ENCODE measurements around the gene CTU2.

CTU2 gene

DNA sequence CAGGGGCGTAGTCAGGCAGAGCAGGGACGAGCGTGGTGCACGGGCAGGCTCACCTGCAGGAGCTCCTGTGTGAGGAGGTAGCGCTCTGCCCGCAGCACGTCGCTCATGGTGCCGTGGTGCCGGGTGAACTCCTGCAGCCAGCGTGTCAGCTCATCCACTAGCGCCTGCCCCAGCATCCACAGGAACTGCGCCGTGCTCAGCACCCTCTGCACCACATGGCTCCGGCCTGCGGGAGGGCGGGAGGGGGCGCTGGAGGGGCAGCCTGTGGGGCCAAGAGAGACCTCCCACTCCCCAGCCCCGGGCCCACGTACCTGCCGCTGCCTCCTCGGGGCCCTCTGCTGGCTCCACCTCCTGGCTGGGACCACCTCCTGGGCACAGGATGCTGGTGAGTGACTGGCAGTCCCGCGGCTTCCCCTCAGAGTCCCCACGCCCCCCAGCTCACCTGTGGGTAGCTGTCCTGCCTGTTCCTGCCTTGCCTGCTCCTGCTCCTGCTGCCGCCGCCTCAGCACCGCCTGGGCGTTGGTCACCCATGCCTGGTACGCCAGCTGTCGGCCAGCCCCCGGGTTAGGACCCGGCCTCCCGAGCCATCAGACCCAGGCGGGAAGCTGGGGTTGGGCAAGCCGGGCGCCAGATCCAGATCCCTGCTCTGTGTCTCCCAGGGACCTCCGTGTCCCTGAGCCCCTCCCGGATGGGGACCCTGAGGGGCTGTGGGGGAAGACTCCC, 16.6 kb downstream of the CTU2 start:
- TF ChIP-seq, protein P1, sequence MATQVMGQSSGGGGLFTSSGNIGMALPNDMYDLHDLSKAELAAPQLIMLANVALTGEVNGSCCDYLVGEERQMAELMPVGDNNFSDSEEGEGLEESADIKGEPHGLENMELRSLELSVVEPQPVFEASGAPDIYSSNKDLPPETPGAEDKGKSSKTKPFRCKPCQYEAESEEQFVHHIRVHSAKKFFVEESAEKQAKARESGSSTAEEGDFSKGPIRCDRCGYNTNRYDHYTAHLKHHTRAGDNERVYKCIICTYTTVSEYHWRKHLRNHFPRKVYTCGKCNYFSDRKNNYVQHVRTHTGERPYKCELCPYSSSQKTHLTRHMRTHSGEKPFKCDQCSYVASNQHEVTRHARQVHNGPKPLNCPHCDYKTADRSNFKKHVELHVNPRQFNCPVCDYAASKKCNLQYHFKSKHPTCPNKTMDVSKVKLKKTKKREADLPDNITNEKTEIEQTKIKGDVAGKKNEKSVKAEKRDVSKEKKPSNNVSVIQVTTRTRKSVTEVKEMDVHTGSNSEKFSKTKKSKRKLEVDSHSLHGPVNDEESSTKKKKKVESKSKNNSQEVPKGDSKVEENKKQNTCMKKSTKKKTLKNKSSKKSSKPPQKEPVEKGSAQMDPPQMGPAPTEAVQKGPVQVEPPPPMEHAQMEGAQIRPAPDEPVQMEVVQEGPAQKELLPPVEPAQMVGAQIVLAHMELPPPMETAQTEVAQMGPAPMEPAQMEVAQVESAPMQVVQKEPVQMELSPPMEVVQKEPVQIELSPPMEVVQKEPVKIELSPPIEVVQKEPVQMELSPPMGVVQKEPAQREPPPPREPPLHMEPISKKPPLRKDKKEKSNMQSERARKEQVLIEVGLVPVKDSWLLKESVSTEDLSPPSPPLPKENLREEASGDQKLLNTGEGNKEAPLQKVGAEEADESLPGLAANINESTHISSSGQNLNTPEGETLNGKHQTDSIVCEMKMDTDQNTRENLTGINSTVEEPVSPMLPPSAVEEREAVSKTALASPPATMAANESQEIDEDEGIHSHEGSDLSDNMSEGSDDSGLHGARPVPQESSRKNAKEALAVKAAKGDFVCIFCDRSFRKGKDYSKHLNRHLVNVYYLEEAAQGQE (IDR thresholded peaks at IDR 0.05; ENCODE audit: insufficient replicate concordance, low read depth): no peak
- TF ChIP-seq, protein P2, sequence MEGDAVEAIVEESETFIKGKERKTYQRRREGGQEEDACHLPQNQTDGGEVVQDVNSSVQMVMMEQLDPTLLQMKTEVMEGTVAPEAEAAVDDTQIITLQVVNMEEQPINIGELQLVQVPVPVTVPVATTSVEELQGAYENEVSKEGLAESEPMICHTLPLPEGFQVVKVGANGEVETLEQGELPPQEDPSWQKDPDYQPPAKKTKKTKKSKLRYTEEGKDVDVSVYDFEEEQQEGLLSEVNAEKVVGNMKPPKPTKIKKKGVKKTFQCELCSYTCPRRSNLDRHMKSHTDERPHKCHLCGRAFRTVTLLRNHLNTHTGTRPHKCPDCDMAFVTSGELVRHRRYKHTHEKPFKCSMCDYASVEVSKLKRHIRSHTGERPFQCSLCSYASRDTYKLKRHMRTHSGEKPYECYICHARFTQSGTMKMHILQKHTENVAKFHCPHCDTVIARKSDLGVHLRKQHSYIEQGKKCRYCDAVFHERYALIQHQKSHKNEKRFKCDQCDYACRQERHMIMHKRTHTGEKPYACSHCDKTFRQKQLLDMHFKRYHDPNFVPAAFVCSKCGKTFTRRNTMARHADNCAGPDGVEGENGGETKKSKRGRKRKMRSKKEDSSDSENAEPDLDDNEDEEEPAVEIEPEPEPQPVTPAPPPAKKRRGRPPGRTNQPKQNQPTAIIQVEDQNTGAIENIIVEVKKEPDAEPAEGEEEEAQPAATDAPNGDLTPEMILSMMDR (IDR thresholded peaks at IDR 0.05; ENCODE audit: insufficient read depth, low read length): no peak
- TF ChIP-seq GABPA (IDR thresholded peaks at IDR 0.05; ENCODE audit: low read depth) (no peak), POLR2AphosphoS5 (IDR thresholded peaks at IDR 0.05; ENCODE audit: low read depth) (no peak), SPI1 (IDR thresholded peaks at IDR 0.05; ENCODE audit: borderline replicate concordance, low read depth) (no peak)
- no peak for DNase-seq (ENCODE audit: low read depth in 1 of 2, low spot score in 1 of 2)
- no peaks in the 10 kb centered on the region for H3K27me3 ChIP-seq (ENCODE audit: insufficient read depth, poor library complexity, severe bottlenecking)
- H3K27ac ChIP-seq (replicated peaks): no peak overlapping the region
- no peak overlapping the region for H3K4me3 ChIP-seq (replicated peaks; ENCODE audit: insufficient read depth, low read length)

DNA sequence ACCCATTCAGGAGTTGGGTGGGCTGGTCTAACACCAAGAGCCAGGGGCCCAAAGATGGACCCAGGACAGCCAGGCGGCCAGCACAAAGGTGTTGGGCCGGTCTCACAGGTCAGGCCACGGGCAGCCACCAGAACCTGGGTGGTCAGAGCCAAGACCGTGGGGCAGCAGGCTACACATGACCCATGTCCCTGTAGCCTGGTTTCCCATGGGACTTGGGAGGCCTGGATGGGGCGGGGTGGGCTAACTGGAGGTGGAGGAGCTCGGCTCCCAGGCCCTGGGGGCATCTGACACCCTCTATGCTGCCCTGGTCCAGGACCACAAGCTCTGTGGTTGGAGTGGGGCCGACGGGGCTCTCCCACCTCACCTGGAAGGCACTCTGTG, 17.2 kb downstream of the CTU2 start:
- TF ChIP-seq, protein P2 (IDR thresholded peaks at IDR 0.05; ENCODE audit: insufficient read depth, low read length): no peak
- TF ChIP-seq POLR2AphosphoS5 (IDR thresholded peaks at IDR 0.05; ENCODE audit: low read depth): no peak
- TF ChIP-seq, protein P1 (IDR thresholded peaks at IDR 0.05; ENCODE audit: insufficient replicate concordance, low read depth): no peak
- no peak for TF ChIP-seq SPI1 (IDR thresholded peaks at IDR 0.05; ENCODE audit: borderline replicate concordance, low read depth)
- no peak for TF ChIP-seq GABPA (IDR thresholded peaks at IDR 0.05; ENCODE audit: low read depth)
- DNase-seq (ENCODE audit: low read depth in 1 of 2, low spot score in 1 of 2): no peak
- Histone ChIP-seq H3K4me3 (replicated peaks; ENCODE audit: insufficient read depth, low read length) (no peak overlapping the region), H3K27me3 (ENCODE audit: insufficient read depth, poor library complexity, severe bottlenecking) (no peaks in the 10 kb centered on the region), H3K27ac (replicated peaks) (no peak overlapping the region)

DNA sequence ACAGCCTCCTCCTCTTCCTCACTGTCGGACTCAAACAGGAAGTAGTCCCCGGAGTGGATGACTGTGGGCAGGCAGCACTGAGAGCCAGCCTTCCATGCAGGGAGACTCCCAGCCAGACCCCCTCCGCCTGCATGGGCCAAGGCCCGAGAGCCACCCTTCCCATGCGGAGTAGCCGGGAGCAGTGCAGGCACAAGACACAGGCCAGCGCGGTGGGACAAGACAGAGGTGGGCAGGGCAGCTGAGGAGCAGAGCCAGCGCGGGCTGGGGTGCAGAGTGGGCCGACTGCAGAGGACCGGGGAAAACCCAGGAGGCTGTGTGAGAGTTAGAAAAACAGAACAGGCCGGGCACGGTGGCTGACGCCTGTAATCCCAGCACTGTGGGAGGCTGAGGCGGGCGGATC, 17.6 kb downstream of the CTU2 start:
- Histone ChIP-seq H3K27ac (replicated peaks) (no peak overlapping the region), H3K4me3 (replicated peaks; ENCODE audit: insufficient read depth, low read length) (no peak overlapping the region)
- TF ChIP-seq, protein P1 (IDR thresholded peaks at IDR 0.05; ENCODE audit: insufficient replicate concordance, low read depth): no peak
- no peak for TF ChIP-seq GABPA (IDR thresholded peaks at IDR 0.05; ENCODE audit: low read depth)
- no peak for TF ChIP-seq POLR2AphosphoS5 (IDR thresholded peaks at IDR 0.05; ENCODE audit: low read depth)
- no peak for TF ChIP-seq SPI1 (IDR thresholded peaks at IDR 0.05; ENCODE audit: borderline replicate concordance, low read depth)
- TF ChIP-seq, protein P2 (IDR thresholded peaks at IDR 0.05; ENCODE audit: insufficient read depth, low read length): no peak

More for the DNA sequence above, 17.6 kb downstream of the CTU2 start:
- no peak for DNase-seq (ENCODE audit: low read depth in 1 of 2, low spot score in 1 of 2)
- no peaks in the 10 kb centered on the region for H3K27me3 ChIP-seq (ENCODE audit: insufficient read depth, poor library complexity, severe bottlenecking)

Measured in HL-60 (cell line).